Neural cell (in vitro differentiated cells): Measurements from ENCODE around the gene APBA1. TPM values are rescaled to one million over a fixed set of nuclear protein-coding genes. Genes with fewer than 3 reads are reported as not detected.

Source experiments
- H2AFZ ChIP-seq: fragments of 200-600, 300-800 bp; sonication (generic), shearing (Covaris generic); 2 replicates; pipeline ENCODE4 v1.6.0; 2014; ENCODE audit warnings: low read depth, mild to moderate bottlenecking, antibody characterized with exemption, low read length, moderate library complexity
- H3F3A ChIP-seq: fragments of 200-600 bp; shearing (Covaris generic); 2 replicates; pipeline ENCODE4 v1.6.1; 2016; ENCODE audit warnings: mild to moderate bottlenecking, moderate library complexity, mixed read lengths, antibody characterized with exemption, low read length; ENCODE audit not compliant: insufficient read depth, poor library complexity, severe bottlenecking
- H3K27ac ChIP-seq: fragments of 200-600, 300-800 bp; sonication (generic), shearing (Covaris generic); 2 replicates; pipeline ENCODE4 v1.5.1; 2014; ENCODE audit warnings: mild to moderate bottlenecking, low read length, moderate library complexity
- H3K27me3 ChIP-seq: fragments of 300-800, 200-600 bp; sonication (generic), shearing (Covaris generic); 2 replicates; pipeline ENCODE4 v1.6.0; 2014; ENCODE audit warnings: mild to moderate bottlenecking, low read depth, low read length, moderate library complexity; ENCODE audit not compliant: insufficient read depth
- H3K36me3 ChIP-seq: fragments of 300-800, 200-600 bp; sonication (generic), shearing (Covaris generic); 2 replicates; pipeline ENCODE4 v1.5.1; 2014; ENCODE audit warnings: mild to moderate bottlenecking, antibody characterized with exemption, low read length, moderate library complexity; ENCODE audit not compliant: insufficient read depth
- H3K4me2 ChIP-seq: fragments of 300-800, 200-600 bp; sonication (generic), shearing (Covaris generic); 2 replicates; pipeline ENCODE4 v1.6.0; 2014; ENCODE audit warnings: mild to moderate bottlenecking, low read length
- H3K4me3 ChIP-seq: fragments of 300-800, 200-600 bp; sonication (generic), shearing (Covaris generic); 2 replicates; pipeline ENCODE4 v1.5.1; 2014; ENCODE audit warnings: mild to moderate bottlenecking, low read length, moderate library complexity
- H3K79me2 ChIP-seq: fragments of 200-600 bp; shearing (Covaris generic); replicated peaks from 2 replicates; pipeline ENCODE4 v1.6.0; 2014; ENCODE audit warnings: mild to moderate bottlenecking, low read length, moderate library complexity; ENCODE audit not compliant: insufficient read depth
- H3K9ac ChIP-seq: fragments of 300-800, 200-600 bp; sonication (generic), shearing (Covaris generic); 2 replicates; pipeline ENCODE4 v1.6.1; 2016; ENCODE audit warnings: mild to moderate bottlenecking, low read length, mixed read lengths
- H3K9me2 ChIP-seq: fragments of 200-600 bp; shearing (Covaris generic); 2 replicates; pipeline ENCODE4 v1.6.1; 2016; ENCODE audit warnings: mild to moderate bottlenecking, low read length, mixed read lengths; ENCODE audit not compliant: insufficient read depth
- H3K9me3 ChIP-seq: fragments of 200-600, 300-800 bp; sonication (generic), shearing (Covaris generic); 2 replicates; pipeline ENCODE4 v1.6.1; 2016; ENCODE audit warnings: mild to moderate bottlenecking, mixed run types, low read length, moderate library complexity, mixed read lengths
- H4K20me1 ChIP-seq: fragments of 200-600 bp; shearing (Covaris generic); 2 replicates; pipeline ENCODE4 v1.6.1; 2016; ENCODE audit warnings: mild to moderate bottlenecking, mixed run types; ENCODE audit not compliant: insufficient read depth
- CTCF ChIP-seq: fragments of 450-650 bp; IDR thresholded peaks from 2 replicates; pipeline ENCODE4 v1.5.1; 2014; ENCODE audit warnings: antibody characterized with exemption, mild to moderate bottlenecking, moderate library complexity; ENCODE audit not compliant: poor library complexity, severe bottlenecking
- EP300 ChIP-seq: fragments of 450-650 bp; conservative IDR thresholded peaks from 2 replicates; pipeline ENCODE4 v1.6.1; 2014; ENCODE audit warnings: antibody characterized with exemption, mild to moderate bottlenecking, moderate library complexity; ENCODE audit not compliant: poor library complexity, severe bottlenecking
- EZH2 ChIP-seq: fragments of 200-600, 300-800 bp; shearing (Covaris generic), sonication (generic); IDR thresholded peaks from 2 replicates; pipeline ENCODE4 v1.6.1; 2014; ENCODE audit warnings: antibody characterized with exemption, low read length, borderline replicate concordance, mild to moderate bottlenecking; ENCODE audit not compliant: insufficient read depth, poor library complexity, severe bottlenecking
- MXI1 ChIP-seq: fragments of 450-650 bp; conservative IDR thresholded peaks from 2 replicates; pipeline ENCODE4 v1.6.1; 2014; ENCODE audit warnings: antibody characterized with exemption, mild to moderate bottlenecking; ENCODE audit not compliant: poor library complexity, severe bottlenecking
- POLR2AphosphoS5 ChIP-seq: IDR thresholded peaks from 2 replicates; pipeline ENCODE4 v1.6.1; 2012
- RAD21 ChIP-seq: fragments of 450-650 bp; conservative IDR thresholded peaks from 2 replicates; pipeline ENCODE4 v1.6.1; 2014; ENCODE audit warnings: antibody characterized with exemption, mild to moderate bottlenecking, moderate library complexity
- SMC3 ChIP-seq: fragments of 450-650 bp; conservative IDR thresholded peaks from 2 replicates; pipeline ENCODE4 v1.6.1; 2014; ENCODE audit warnings: antibody characterized with exemption, mild to moderate bottlenecking, moderate library complexity; ENCODE audit not compliant: poor library complexity
- TAF1 ChIP-seq: IDR thresholded peaks from 2 replicates; pipeline ENCODE4 v1.6.1; 2012; ENCODE audit warnings: low read depth
- polyA plus RNA-seq: library from polyadenylated mRNA; depleted of rRNA; stranded (reverse); fragments of >200 nt; gene quantifications from 2 replicates; pipeline ENCODE4 v1.2.3, GENCODE V29; 2014
- TF ChIP-seq, protein P1 (sequence below): IDR thresholded peaks from 2 replicates; pipeline ENCODE4 v1.6.1; 2012; ENCODE audit warnings: borderline replicate concordance

APBA1 gene
- polyA plus RNA-seq, 1 donor from 2014 or later = 10.9 TPM

DNA sequence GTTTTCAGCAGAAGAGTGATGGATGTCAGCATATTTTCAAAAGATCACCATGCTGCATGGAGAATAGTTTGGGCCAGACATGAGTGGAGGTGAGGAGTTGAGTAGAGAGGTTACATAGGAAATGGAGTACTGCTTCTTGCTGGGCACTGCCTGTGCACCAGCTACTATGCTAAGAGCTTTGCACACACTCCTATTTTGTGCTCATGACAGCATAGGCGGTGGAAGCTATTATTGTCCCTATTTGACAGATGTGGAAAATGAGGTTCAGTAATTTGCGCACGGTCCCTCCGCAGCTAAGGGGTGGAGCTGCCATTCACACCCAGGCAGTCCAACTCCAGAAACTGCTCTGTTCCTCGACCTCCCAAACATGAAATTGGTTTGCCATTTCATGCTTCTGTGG is 279.3 kb downstream of the APBA1 start:
- no peaks in the 10 kb centered on the region for H3K9me2 ChIP-seq
- H3K79me2 ChIP-seq = no peaks in the 10 kb centered on the region
- H3K4me3 ChIP-seq = no peak overlapping the region
- TF ChIP-seq EZH2 (no peak), POLR2AphosphoS5 (no peak), MXI1 (no peak), TAF1 (no peak), SMC3 (no peak), EP300 (no peak), RAD21 (no peak), CTCF (no peak)
- TF ChIP-seq, protein P1, sequence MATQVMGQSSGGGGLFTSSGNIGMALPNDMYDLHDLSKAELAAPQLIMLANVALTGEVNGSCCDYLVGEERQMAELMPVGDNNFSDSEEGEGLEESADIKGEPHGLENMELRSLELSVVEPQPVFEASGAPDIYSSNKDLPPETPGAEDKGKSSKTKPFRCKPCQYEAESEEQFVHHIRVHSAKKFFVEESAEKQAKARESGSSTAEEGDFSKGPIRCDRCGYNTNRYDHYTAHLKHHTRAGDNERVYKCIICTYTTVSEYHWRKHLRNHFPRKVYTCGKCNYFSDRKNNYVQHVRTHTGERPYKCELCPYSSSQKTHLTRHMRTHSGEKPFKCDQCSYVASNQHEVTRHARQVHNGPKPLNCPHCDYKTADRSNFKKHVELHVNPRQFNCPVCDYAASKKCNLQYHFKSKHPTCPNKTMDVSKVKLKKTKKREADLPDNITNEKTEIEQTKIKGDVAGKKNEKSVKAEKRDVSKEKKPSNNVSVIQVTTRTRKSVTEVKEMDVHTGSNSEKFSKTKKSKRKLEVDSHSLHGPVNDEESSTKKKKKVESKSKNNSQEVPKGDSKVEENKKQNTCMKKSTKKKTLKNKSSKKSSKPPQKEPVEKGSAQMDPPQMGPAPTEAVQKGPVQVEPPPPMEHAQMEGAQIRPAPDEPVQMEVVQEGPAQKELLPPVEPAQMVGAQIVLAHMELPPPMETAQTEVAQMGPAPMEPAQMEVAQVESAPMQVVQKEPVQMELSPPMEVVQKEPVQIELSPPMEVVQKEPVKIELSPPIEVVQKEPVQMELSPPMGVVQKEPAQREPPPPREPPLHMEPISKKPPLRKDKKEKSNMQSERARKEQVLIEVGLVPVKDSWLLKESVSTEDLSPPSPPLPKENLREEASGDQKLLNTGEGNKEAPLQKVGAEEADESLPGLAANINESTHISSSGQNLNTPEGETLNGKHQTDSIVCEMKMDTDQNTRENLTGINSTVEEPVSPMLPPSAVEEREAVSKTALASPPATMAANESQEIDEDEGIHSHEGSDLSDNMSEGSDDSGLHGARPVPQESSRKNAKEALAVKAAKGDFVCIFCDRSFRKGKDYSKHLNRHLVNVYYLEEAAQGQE = no peak
- H3K27me3 ChIP-seq = no peaks in the 10 kb centered on the region
- H3K4me2 ChIP-seq = no peak overlapping the region
- no peaks in the 10 kb centered on the region for H3K36me3 ChIP-seq
- no peaks in the 10 kb centered on the region for H3F3A ChIP-seq
- no peaks in the 10 kb centered on the region for H3K9me3 ChIP-seq
- no peak overlapping the region for H3K9ac ChIP-seq
- H3K27ac ChIP-seq = no peak overlapping the region
- H4K20me1 ChIP-seq = no peaks in the 10 kb centered on the region
- H2AFZ ChIP-seq = no peak overlapping the region

DNA sequence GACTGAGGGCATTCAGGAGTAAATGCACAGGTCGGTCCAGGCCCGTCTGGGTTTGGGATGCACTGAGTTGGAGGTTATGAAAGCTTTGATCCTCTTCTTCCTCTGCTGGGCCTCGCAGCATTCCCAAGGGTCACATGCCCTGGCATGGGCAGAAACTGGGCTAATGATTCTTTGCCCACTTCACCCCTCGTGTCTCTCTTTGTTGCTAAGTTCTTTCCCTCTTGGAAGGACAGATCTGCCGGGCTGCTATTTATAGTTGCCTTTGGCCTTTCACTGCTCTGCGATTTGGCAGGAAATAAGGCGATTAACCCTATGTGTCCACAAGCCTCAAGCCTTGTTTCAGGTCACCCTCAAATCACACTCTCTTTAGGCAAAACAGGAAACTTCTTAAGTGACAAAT is 280.2 kb downstream of the APBA1 start:
- Histone ChIP-seq H3K79me2 (no peaks in the 10 kb centered on the region), H2AFZ (no peak overlapping the region), H3K36me3 (no peaks in the 10 kb centered on the region), H3K4me3 (no peak overlapping the region), H3K9me2 (no peaks in the 10 kb centered on the region), H3K4me2 (no peak overlapping the region), H3K9ac (no peak overlapping the region), H3K9me3 (no peaks in the 10 kb centered on the region), H3K27me3 (no peaks in the 10 kb centered on the region), H3F3A (no peaks in the 10 kb centered on the region), H4K20me1 (no peaks in the 10 kb centered on the region), H3K27ac (no peak overlapping the region)
- no peak for TF ChIP-seq RAD21
- TF ChIP-seq CTCF = no peak
- no peak for TF ChIP-seq TAF1
- TF ChIP-seq, protein P1 = no peak
- TF ChIP-seq EP300 = no peak
- TF ChIP-seq EZH2 = no peak
- TF ChIP-seq MXI1 = no peak
- no peak for TF ChIP-seq POLR2AphosphoS5
- TF ChIP-seq SMC3 = no peak
